CD14-positive monocyte (primary cell): ENCODE data around the gene OPA1. TPM values are rescaled to one million over a fixed set of nuclear protein-coding genes. Genes with fewer than 3 reads are reported as not detected.

Experiments used
- DNase-seq, 3 donors: peaks; one replicate each; pipeline ENCODE4 v3.0.0-alpha.2; 2011 to 2022
- H2AFZ ChIP-seq: 2 replicates; pipeline ENCODE4 v1.6.0; 2012; ENCODE audit warnings: mild to moderate bottlenecking, low read depth, low read length, inconsistent platforms; ENCODE audit not compliant: insufficient read depth, poor library complexity, severe bottlenecking
- H3K27ac ChIP-seq, 2 donors: 1 replicate in 1 of 2; 2 replicates in 1 of 2; pipeline ENCODE4 v1.5.1; 2012 to 2013; ENCODE audit warnings: low read length in 2 of 2, control low read depth in 1 of 2, inconsistent platforms in 1 of 2, low read depth in 1 of 2, mild to moderate bottlenecking in 1 of 2
- H3K27me3 ChIP-seq, 2 donors: one replicate each; pipeline versions ENCODE4 v1.6.0 to v1.6.1; 2011 to 2013; ENCODE audit warnings: low read length in 2 of 2; ENCODE audit not compliant: control insufficient read depth in 2 of 2, insufficient read depth in 2 of 2
- H3K36me3 ChIP-seq, 2 donors: replicated peaks in 1 of 2; 1 replicate in 1 of 2; 2 replicates in 1 of 2; pipeline versions ENCODE4 v1.5.1 to v1.6.1; 2012 to 2013; ENCODE audit warnings: low read length in 2 of 2, control low read depth in 1 of 2, inconsistent platforms in 1 of 2, mild to moderate bottlenecking in 1 of 2; ENCODE audit not compliant: insufficient read depth in 2 of 2, control insufficient read depth in 1 of 2
- H3K4me1 ChIP-seq, 2 donors: 1 replicate in 1 of 2; 2 replicates in 1 of 2; pipeline versions ENCODE4 v1.5.1 to v1.6.1; 2012 to 2013; ENCODE audit warnings: low read length in 2 of 2, control low read depth in 1 of 2, inconsistent platforms in 1 of 2, mild to moderate bottlenecking in 1 of 2, moderate library complexity in 1 of 2; ENCODE audit not compliant: insufficient read depth in 2 of 2, control insufficient read depth in 1 of 2
- H3K4me2 ChIP-seq: replicated peaks from 2 replicates; pipeline ENCODE3; 2012; ENCODE audit warnings: low read length, moderate library complexity, mild to moderate bottlenecking; ENCODE audit not compliant: poor library complexity, severe bottlenecking; ENCODE audit errors: extremely low read depth
- H3K4me3 ChIP-seq, 3 experiments: fragments of 200-600 bp in 1 of 3; sonication (generic) in 1 of 3; replicated peaks in 1 of 3; 1 replicate in 2 of 3; 2 replicates in 1 of 3; pipeline ENCODE4 v1.5.1; 2011 to 2013; ENCODE audit warnings: low read length in 3 of 3, mild to moderate bottlenecking in 3 of 3, control low read depth in 2 of 3, low read depth in 2 of 3, inconsistent platforms in 1 of 3, moderate library complexity in 1 of 3
- H3K79me2 ChIP-seq: 2 replicates; pipeline ENCODE4 v1.6.0; 2012; ENCODE audit warnings: mild to moderate bottlenecking, control low read depth, inconsistent platforms, low read length, moderate library complexity; ENCODE audit not compliant: insufficient read depth
- H3K9ac ChIP-seq: 2 replicates; pipeline ENCODE4 v1.6.0; 2017; ENCODE audit warnings: low read length, mild to moderate bottlenecking; ENCODE audit not compliant: insufficient read depth, poor library complexity, severe bottlenecking
- H3K9me3 ChIP-seq, 2 donors: replicated peaks in 1 of 2; 1 replicate in 1 of 2; 2 replicates in 1 of 2; pipeline versions ENCODE4 v1.5.1 to v1.6.1; 2012 to 2013; ENCODE audit warnings: low read length in 2 of 2, control low read depth in 1 of 2; ENCODE audit not compliant: control insufficient read depth in 1 of 2, insufficient read depth in 1 of 2
- H4K20me1 ChIP-seq: 2 replicates; pipeline ENCODE4 v1.6.0; 2012; ENCODE audit warnings: mild to moderate bottlenecking, low read length, control low read depth, moderate library complexity; ENCODE audit not compliant: insufficient read depth
- H3K27ac Mint-ChIP-seq, 7 donors: one replicate each; pipeline ENCODE4 v1.8.0; 2020; ENCODE audit warnings: mild to moderate bottlenecking in 7 of 7, mixed read lengths in 7 of 7, moderate library complexity in 6 of 7, inconsistent platforms in 2 of 7
- H3K27me3 Mint-ChIP-seq, 3 donors: one replicate each; pipeline ENCODE4 v1.8.0; 2021 to 2022; ENCODE audit warnings: low read depth in 3 of 3, mild to moderate bottlenecking in 3 of 3, mixed read lengths in 3 of 3, moderate library complexity in 3 of 3, inconsistent platforms in 1 of 3
- H3K36me3 Mint-ChIP-seq, 2 donors: one replicate each; pipeline ENCODE4 v1.8.0; 2020; ENCODE audit warnings: mixed read lengths in 2 of 2, inconsistent platforms in 1 of 2, mild to moderate bottlenecking in 1 of 2
- H3K4me1 Mint-ChIP-seq: one replicate; pipeline ENCODE4 v1.8.0; 2020; ENCODE audit warnings: mild to moderate bottlenecking, mixed read lengths
- H3K4me3 Mint-ChIP-seq, 2 donors: one replicate each; pipeline ENCODE4 v1.8.0; 2020; ENCODE audit warnings: mild to moderate bottlenecking in 2 of 2, mixed read lengths in 2 of 2, moderate library complexity in 1 of 2
- H3K9me3 Mint-ChIP-seq, 7 donors: one replicate each; pipeline ENCODE4 v1.8.0; 2020 to 2022; ENCODE audit warnings: mixed read lengths in 7 of 7, mild to moderate bottlenecking in 6 of 7, moderate library complexity in 6 of 7, inconsistent platforms in 2 of 7
- CTCF ChIP-seq: fragments of 200-600 bp; IDR thresholded peaks from one replicate; pipeline ENCODE4 v1.8.0; 2022; ENCODE audit warnings: antibody characterized with exemption, mild to moderate bottlenecking
- WGBS: methylation state at CpG from one replicate; pipeline ENCODE4 v1.1.5; 2013; ENCODE audit warnings: missing lambda C conversion rate; ENCODE audit not compliant: insufficient coverage; 5-methylcytosine and 5-hydroxymethylcytosine counted together
- intact Hi-C, 2 donors: fragments of 100-400 bp; cut with micrococcal nuclease; formaldehyde crosslinking; loops; one replicate each; pipeline versions ENCODE4 v1.15.0 to v1.15.1; 2023
- polyA plus RNA-seq, 3 donors: library from polyadenylated mRNA; depleted of rRNA in 1 of 3; unstranded in 2 of 3; stranded (reverse) in 1 of 3; fragments of 300-500 nt in 2 of 3; fragments of >200 nt in 1 of 3; fragmentation: Illumina TruSeq in 2 of 3; gene quantifications; 1 replicate in 2 of 3; 2 replicates in 1 of 3; pipeline ENCODE4 v1.2.3, GENCODE V29; 2012 to 2021

OPA1 gene
- polyA plus RNA-seq, 3 donors = 15.4 to 26.5 (median 18.1) TPM

- H3K27ac Mint-ChIP-seq = no peak overlapping the region
- TF ChIP-seq CTCF = no peak
- H3K27me3 Mint-ChIP-seq = peaks cover 0 to 3% (median 2%) of the 10 kb centered on the region in 3 donors
- Histone ChIP-seq H3K9ac (no peak overlapping the region), H3K4me3 (no peak overlapping the region), H3K27ac (no peak overlapping the region), H3K79me2 (no peaks in the 10 kb centered on the region), H3K27me3 (no peaks in the 10 kb centered on the region), H3K4me2 (no peak overlapping the region), H3K9me3 (peaks cover 10 to 15% of the 10 kb centered on the region in 2 donors), H2AFZ (no peak overlapping the region), H4K20me1 (no peaks in the 10 kb centered on the region), H3K4me1 (peaks cover 8 to 9% of the 10 kb centered on the region in 2 donors), H3K36me3 (no peaks in the 10 kb centered on the region)
- no peak overlapping the region for H3K4me3 Mint-ChIP-seq
- intact Hi-C loops = no loop called here
- peaks cover 10% of the 10 kb centered on the region for H3K4me1 Mint-ChIP-seq
- no peaks in the 10 kb centered on the region for H3K36me3 Mint-ChIP-seq
- no peak for DNase-seq
- 100% methylated on average over 3 of the region's 4 CpGs for WGBS
- peaks cover 5 to 22% (median 17%) of the 10 kb centered on the region in 7 donors for H3K9me3 Mint-ChIP-seq
Observed at GRCh38 chr3:193714523-193715137, 121.6 kb downstream of the OPA1 start.

GRCh38 chr3:193716150-193716549 is 123.1 kb downstream of the OPA1 start:
- DNase-seq = peak in 2 of 3 donors; percentile 11 to 32
- no peak overlapping the region for H3K27ac Mint-ChIP-seq
- Histone ChIP-seq H3K79me2 (no peaks in the 10 kb centered on the region), H3K4me2 (no peak overlapping the region), H3K9ac (no peak overlapping the region), H3K4me1 (peaks cover 8 to 9% of the 10 kb centered on the region in 2 donors), H3K4me3 (no peak overlapping the region), H2AFZ (no peak overlapping the region), H3K27me3 (no peaks in the 10 kb centered on the region), H3K9me3 (peaks cover 10 to 18% of the 10 kb centered on the region in 2 donors), H3K36me3 (no peaks in the 10 kb centered on the region), H4K20me1 (no peaks in the 10 kb centered on the region), H3K27ac (no peak overlapping the region)
- no peak overlapping the region for H3K4me3 Mint-ChIP-seq
- H3K27me3 Mint-ChIP-seq = peaks cover 1 to 3% (median 2%) of the 10 kb centered on the region in 3 donors
- 0% methylated on average over 1 of the region's 4 CpGs for WGBS
- intact Hi-C loops = no loop called here
- peaks cover 11 to 32% (median 20%) of the 10 kb centered on the region in 7 donors for H3K9me3 Mint-ChIP-seq
- TF ChIP-seq CTCF = no peak
- peaks cover 10% of the 10 kb centered on the region for H3K4me1 Mint-ChIP-seq
- H3K36me3 Mint-ChIP-seq = no peaks in the 10 kb centered on the region
